Endothelial cell (in vitro differentiated cells): ENCODE results near the gene P4HTM. TPM values are rescaled to one million over a fixed set of nuclear protein-coding genes. Genes with fewer than 3 reads are reported as not detected.

Source experiments
- DNase-seq: peaks from one replicate; pipeline ENCODE4 v3.0.0; 2021; ENCODE audit warnings: low spot score
- H3K27ac Mint-ChIP-seq: one replicate; pipeline ENCODE4 v1.8.0; 2021; ENCODE audit warnings: mixed read lengths, inconsistent platforms; ENCODE audit not compliant: unreplicated experiment
- H3K27me3 Mint-ChIP-seq: one replicate; pipeline ENCODE4 v1.8.0; 2021; ENCODE audit warnings: mild to moderate bottlenecking, moderate library complexity, mixed read lengths, inconsistent platforms; ENCODE audit not compliant: unreplicated experiment
- H3K36me3 Mint-ChIP-seq: one replicate; pipeline ENCODE4 v1.8.0; 2021; ENCODE audit warnings: mild to moderate bottlenecking, low read depth, mixed read lengths, inconsistent platforms; ENCODE audit not compliant: unreplicated experiment
- H3K4me1 Mint-ChIP-seq: one replicate; pipeline ENCODE4 v1.8.0; 2021; ENCODE audit warnings: mild to moderate bottlenecking, mixed read lengths, inconsistent platforms; ENCODE audit not compliant: unreplicated experiment
- H3K4me3 Mint-ChIP-seq: one replicate; pipeline ENCODE4 v1.8.0; 2021; ENCODE audit warnings: mild to moderate bottlenecking, mixed read lengths, inconsistent platforms; ENCODE audit not compliant: unreplicated experiment
- H3K9me3 Mint-ChIP-seq: one replicate; pipeline ENCODE4 v1.8.0; 2021; ENCODE audit warnings: mixed read lengths, inconsistent platforms; ENCODE audit not compliant: unreplicated experiment
- CTCF ChIP-seq: fragments of 200-600 bp; sonication (generic); IDR thresholded peaks from one replicate; pipeline ENCODE4 v1.5.0; 2021; ENCODE audit warnings: antibody characterized with exemption; ENCODE audit not compliant: unreplicated experiment
- total RNA-seq: library from RNA; stranded (reverse); fragmentation: NEBNext Ultra II Directional; extraction: Animal tissue kit (Norgen Biotek cat#: 25700); gene quantifications from one replicate; pipeline ENCODE4 v1.2.1, GENCODE V29; 2021; ENCODE audit not compliant: unreplicated experiment

P4HTM gene
- total RNA-seq, 1 donor from 2014 or later: 9.3 TPM

- Mint-ChIP-seq H3K4me1 (peaks cover 6% of the 10 kb centered on the region), H3K36me3 (peaks cover 25% of the 10 kb centered on the region), H3K27ac (no peak overlapping the region), H3K9me3 (no peaks in the 10 kb centered on the region), H3K27me3 (peaks cover 2% of the 10 kb centered on the region), H3K4me3 (no peak overlapping the region)
- DNase-seq: no peak
- TF ChIP-seq CTCF: no peak
Measured at GRCh38 chr3:48982686-48983085, 7.4 kb upstream of the P4HTM start.

GRCh38 chr3:48983096-48983495, 6.9 kb upstream of the P4HTM start:
- peaks cover 25% of the 10 kb centered on the region for H3K36me3 Mint-ChIP-seq
- H3K9me3 Mint-ChIP-seq: no peaks in the 10 kb centered on the region
- DNase-seq: no peak
- peaks cover 6% of the 10 kb centered on the region for H3K4me1 Mint-ChIP-seq
- no peak overlapping the region for H3K4me3 Mint-ChIP-seq
- no peak overlapping the region for H3K27ac Mint-ChIP-seq
- H3K27me3 Mint-ChIP-seq: peaks cover 2% of the 10 kb centered on the region
- no peak for TF ChIP-seq CTCF

GRCh38 chr3:48984663-48985062, 5.4 kb upstream of the P4HTM start:
- Mint-ChIP-seq H3K36me3 (peaks cover 19% of the 10 kb centered on the region), H3K4me1 (peaks cover 9% of the 10 kb centered on the region), H3K9me3 (no peaks in the 10 kb centered on the region), H3K27ac (no peak overlapping the region), H3K27me3 (peaks cover 4% of the 10 kb centered on the region), H3K4me3 (no peak overlapping the region)
- no peak for DNase-seq
- no peak for TF ChIP-seq CTCF

GRCh38 chr3:48985831-48986376, 4.1 kb upstream of the P4HTM start:
- no peak for TF ChIP-seq CTCF
- Mint-ChIP-seq H3K36me3 (peaks cover 14% of the 10 kb centered on the region), H3K4me1 (peaks cover 9% of the 10 kb centered on the region), H3K27me3 (peaks cover 4% of the 10 kb centered on the region), H3K27ac (peak overlapping the region; percentile 12), H3K9me3 (no peaks in the 10 kb centered on the region), H3K4me3 (no peak overlapping the region)
- no peak for DNase-seq

GRCh38 chr3:48989126-48989795, 780 bp upstream of the P4HTM start:
- Mint-ChIP-seq H3K4me3 (peak overlapping the region; percentile 84), H3K27ac (peak overlapping the region; percentile 36), H3K9me3 (no peaks in the 10 kb centered on the region), H3K27me3 (peaks cover 1% of the 10 kb centered on the region), H3K4me1 (peaks cover 16% of the 10 kb centered on the region), H3K36me3 (no peaks in the 10 kb centered on the region)
- no peak for TF ChIP-seq CTCF
- DNase-seq: no peak
